ENCODE data around the gene MATK.

The MATK gene

GRCh38 chr19:3780786-3781304, 5.3 kb downstream of the MATK start:
- Histone ChIP-seq H3K36me3 (ENCODE audit: control insufficient read depth in 2 of 2, insufficient read depth in 1 of 2, low read length in 2 of 2) (no peaks in the 10 kb centered on the region), H3K4me1 (ENCODE audit: control insufficient read depth, insufficient read depth, low read length) (no peaks in the 10 kb centered on the region), H3K27ac (ENCODE audit: extremely low read depth, low read depth, low read length) (no peak overlapping the region), H3K9me3 (ENCODE audit: control insufficient read depth, insufficient read depth, low read depth, low read length) (no peaks in the 10 kb centered on the region), H3K4me3 (ENCODE audit: low read depth, low read length) (no peak overlapping the region)
- ChIA-PET CTCF (no interaction called here), POLR2A (interaction anchor here (1.5 kb wide), 1 partner anchor 11 kb away, joined by 6 read pairs; no protein-coding TSS in a partner anchor)
- TF ChIP-seq ZNF214 (tag by site-specific recombination; IDR thresholded peaks at IDR 0.05; ENCODE audit: borderline replicate concordance) (no peak), ZNF514 (tag by site-specific recombination; IDR thresholded peaks at IDR 0.05) (no peak), ZNF266 (tag by site-specific recombination; IDR thresholded peaks at IDR 0.05; ENCODE audit: low read depth) (peak; percentile 78; the same call in 1 of the 2 replicates), ZNF121 (tag by site-specific recombination; IDR thresholded peaks at IDR 0.05) (peak; percentile 66; the same call in 1 of the 2 replicates)
- TF ChIP-seq, protein P1, sequence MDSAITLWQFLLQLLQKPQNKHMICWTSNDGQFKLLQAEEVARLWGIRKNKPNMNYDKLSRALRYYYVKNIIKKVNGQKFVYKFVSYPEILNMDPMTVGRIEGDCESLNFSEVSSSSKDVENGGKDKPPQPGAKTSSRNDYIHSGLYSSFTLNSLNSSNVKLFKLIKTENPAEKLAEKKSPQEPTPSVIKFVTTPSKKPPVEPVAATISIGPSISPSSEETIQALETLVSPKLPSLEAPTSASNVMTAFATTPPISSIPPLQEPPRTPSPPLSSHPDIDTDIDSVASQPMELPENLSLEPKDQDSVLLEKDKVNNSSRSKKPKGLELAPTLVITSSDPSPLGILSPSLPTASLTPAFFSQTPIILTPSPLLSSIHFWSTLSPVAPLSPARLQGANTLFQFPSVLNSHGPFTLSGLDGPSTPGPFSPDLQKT (IDR thresholded peaks at IDR 0.05; ENCODE audit: borderline replicate concordance, low read depth, low read length) = no peak

- TF ChIP-seq, protein P2, sequence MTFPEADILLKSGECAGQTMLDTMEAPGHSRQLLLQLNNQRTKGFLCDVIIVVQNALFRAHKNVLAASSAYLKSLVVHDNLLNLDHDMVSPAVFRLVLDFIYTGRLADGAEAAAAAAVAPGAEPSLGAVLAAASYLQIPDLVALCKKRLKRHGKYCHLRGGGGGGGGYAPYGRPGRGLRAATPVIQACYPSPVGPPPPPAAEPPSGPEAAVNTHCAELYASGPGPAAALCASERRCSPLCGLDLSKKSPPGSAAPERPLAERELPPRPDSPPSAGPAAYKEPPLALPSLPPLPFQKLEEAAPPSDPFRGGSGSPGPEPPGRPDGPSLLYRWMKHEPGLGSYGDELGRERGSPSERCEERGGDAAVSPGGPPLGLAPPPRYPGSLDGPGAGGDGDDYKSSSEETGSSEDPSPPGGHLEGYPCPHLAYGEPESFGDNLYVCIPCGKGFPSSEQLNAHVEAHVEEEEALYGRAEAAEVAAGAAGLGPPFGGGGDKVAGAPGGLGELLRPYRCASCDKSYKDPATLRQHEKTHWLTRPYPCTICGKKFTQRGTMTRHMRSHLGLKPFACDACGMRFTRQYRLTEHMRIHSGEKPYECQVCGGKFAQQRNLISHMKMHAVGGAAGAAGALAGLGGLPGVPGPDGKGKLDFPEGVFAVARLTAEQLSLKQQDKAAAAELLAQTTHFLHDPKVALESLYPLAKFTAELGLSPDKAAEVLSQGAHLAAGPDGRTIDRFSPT (tag by site-specific recombination; IDR thresholded peaks at IDR 0.05) = 0 out of 2 replicates have a peak, but pooled peaks have one; percentile 17
- 0 out of 2 replicates have a peak, but pooled peaks have one; percentile 11 for TF ChIP-seq KLF1 (tag by site-specific recombination; IDR thresholded peaks at IDR 0.05)
- no peak for TF ChIP-seq ZNF473 (tag by site-specific recombination; IDR thresholded peaks at IDR 0.05)
- TF ChIP-seq ZNF341 (tag by site-specific recombination; IDR thresholded peaks at IDR 0.05; ENCODE audit: low read depth) = peak; percentile 43
- no peaks in the 10 kb centered on the region for H3K36me3 ChIP-seq (ENCODE audit: control insufficient read depth in 2 of 2, insufficient read depth in 1 of 2, low read length in 2 of 2)
- H3K9me3 ChIP-seq (ENCODE audit: control insufficient read depth, insufficient read depth, low read depth, low read length) = no peaks in the 10 kb centered on the region
- H3K27ac ChIP-seq (ENCODE audit: extremely low read depth, low read depth, low read length) = no peak overlapping the region
- ChIA-PET CTCF (no interaction called here), POLR2A (interaction anchor here (0.5 to 1.1 kb wide), 2 partner anchors 16 to 1091 kb away, joined by 3 to 4 read pairs; partner anchors contain the start of gene MRPL54)
- no peaks in the 10 kb centered on the region for H3K4me1 ChIP-seq (ENCODE audit: control insufficient read depth, insufficient read depth, low read length)
- no peak overlapping the region for H3K4me3 ChIP-seq (ENCODE audit: low read depth, low read length)
Observed at GRCh38 chr19:3778899-3779723, 7.1 kb downstream of the MATK start.

DNA sequence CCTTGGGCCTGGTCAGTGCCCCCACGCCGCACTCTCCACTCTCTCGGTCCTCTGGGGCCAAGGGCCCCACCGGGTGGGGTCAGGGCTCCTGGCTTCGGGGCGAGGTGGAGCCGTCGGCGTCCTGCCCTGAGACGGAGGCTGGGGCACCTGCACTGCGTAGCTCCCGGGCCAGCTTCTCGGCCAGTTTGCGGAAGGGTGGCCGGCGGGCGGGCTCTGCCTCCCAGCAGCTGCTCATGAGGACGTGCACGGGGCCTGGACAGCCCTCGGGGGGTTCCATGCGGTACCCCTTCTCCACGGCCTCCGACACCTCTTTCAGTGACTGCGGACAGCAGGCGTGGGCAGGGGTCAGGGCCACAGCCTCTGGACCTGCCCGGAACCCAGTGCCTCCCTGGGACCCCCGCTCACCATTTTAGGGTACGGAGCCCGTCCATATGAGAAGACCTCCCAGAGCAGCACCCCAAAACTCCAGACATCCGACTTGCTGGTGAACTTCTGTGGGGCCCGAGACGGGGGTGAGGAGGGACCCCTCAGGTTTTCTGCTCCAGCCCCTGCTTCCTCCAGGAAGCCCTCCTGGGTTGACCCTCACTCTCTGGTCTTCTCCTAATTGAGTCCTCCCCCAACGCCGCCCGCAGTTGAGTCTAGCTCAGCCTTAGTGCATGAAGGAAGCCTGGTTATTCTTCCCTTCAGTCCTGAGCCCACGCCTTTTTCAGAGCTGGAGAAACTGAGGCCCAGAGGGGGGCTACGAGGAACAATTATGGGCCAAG, 7.9 kb downstream of the MATK start:
- Histone ChIP-seq H3K4me1 (ENCODE audit: control insufficient read depth, insufficient read depth, low read length) (no peaks in the 10 kb centered on the region), H3K9me3 (ENCODE audit: control insufficient read depth, insufficient read depth, low read depth, low read length) (no peaks in the 10 kb centered on the region), H3K36me3 (ENCODE audit: control insufficient read depth in 2 of 2, insufficient read depth in 1 of 2, low read length in 2 of 2) (no peaks in the 10 kb centered on the region), H3K27ac (ENCODE audit: extremely low read depth, low read depth, low read length) (no peak overlapping the region), H3K4me3 (ENCODE audit: low read depth, low read length) (no peak overlapping the region)
- TF ChIP-seq ZNF624 (tag by site-specific recombination; IDR thresholded peaks at IDR 0.05) (no peak), KLF8 (tag by site-specific recombination; IDR thresholded peaks at IDR 0.05) (no peak), ZFP69B (tag by site-specific recombination; IDR thresholded peaks at IDR 0.05) (no peak), KLF9 (tag by site-specific recombination; IDR thresholded peaks at IDR 0.05; ENCODE audit: low read depth) (no peak), ZNF394 (tag by site-specific recombination; IDR thresholded peaks at IDR 0.05; ENCODE audit: borderline replicate concordance) (no peak), KLF16 (tag by site-specific recombination; IDR thresholded peaks at IDR 0.05) (no peak), YY2 (tag by site-specific recombination; IDR thresholded peaks at IDR 0.05) (no peak), ZNF248 (tag by site-specific recombination; IDR thresholded peaks at IDR 0.05) (no peak), ZBTB7A (tag by site-specific recombination; IDR thresholded peaks at IDR 0.05; ENCODE audit: low read depth) (no peak), ZNF280D (tag by site-specific recombination; IDR thresholded peaks at IDR 0.05) (no peak)
- TF ChIP-seq, protein P3, sequence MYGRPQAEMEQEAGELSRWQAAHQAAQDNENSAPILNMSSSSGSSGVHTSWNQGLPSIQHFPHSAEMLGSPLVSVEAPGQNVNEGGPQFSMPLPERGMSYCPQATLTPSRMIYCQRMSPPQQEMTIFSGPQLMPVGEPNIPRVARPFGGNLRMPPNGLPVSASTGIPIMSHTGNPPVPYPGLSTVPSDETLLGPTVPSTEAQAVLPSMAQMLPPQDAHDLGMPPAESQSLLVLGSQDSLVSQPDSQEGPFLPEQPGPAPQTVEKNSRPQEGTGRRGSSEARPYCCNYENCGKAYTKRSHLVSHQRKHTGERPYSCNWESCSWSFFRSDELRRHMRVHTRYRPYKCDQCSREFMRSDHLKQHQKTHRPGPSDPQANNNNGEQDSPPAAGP (tag by site-specific recombination; IDR thresholded peaks at IDR 0.05) = no peak
- CTCF ChIA-PET = no interaction called here
- POLR2A ChIA-PET = interaction anchor here (1.1 kb wide), 1 partner anchor 16 kb away, joined by 4 read pairs; the partner anchor contains the start of gene MRPL54

Data from HEK293 (cell line).